ENCODE results near the gene GRID2.

- no peak for TF ChIP-seq POLR2A (IDR thresholded peaks at IDR 0.05)
- TF ChIP-seq EP300 (IDR thresholded peaks at IDR 0.05) = no peak
Measured at GRCh38 chr4:92263575-92263974, 40.2 kb upstream of the GRID2 start.

All from upper lobe of left lung (tissue), 4 donors.